Psoas muscle (tissue), 8 donors: ENCODE results near the gene GALNT16. TPM values are rescaled to one million over a fixed set of nuclear protein-coding genes. Genes with fewer than 3 reads are reported as not detected.

Experiments used
- ATAC-seq, 4 donors: fragments of 200-7000 bp; cut with Tn5 transposase; one replicate each; pipeline ENCODE4 v1.9.1; 2020; ENCODE audit warnings: moderate library complexity in 3 of 4, mild to moderate bottlenecking in 2 of 4
- DNase-seq, 2 donors: peaks; one replicate each; pipeline ENCODE4 v3.0.0-alpha.2; 2020
- H3K27ac ChIP-seq: fragments of 200-600 bp; one replicate; pipeline ENCODE4 v1.8.0; 2022
- H3K27me3 ChIP-seq, 3 donors: fragments of 200-600 bp in 1 of 3; one replicate each; pipeline versions ENCODE4 v1.6.1 to v1.8.0; 2013 to 2022; ENCODE audit warnings: low read length in 2 of 3, mild to moderate bottlenecking in 2 of 3, moderate library complexity in 1 of 3; ENCODE audit not compliant: insufficient read depth in 3 of 3
- H3K36me3 ChIP-seq, 2 donors: fragments of 200-600 bp in 1 of 2; one replicate each; pipeline versions ENCODE4 v1.6.1 to v1.8.0; 2013 to 2022; ENCODE audit warnings: low read depth in 1 of 2, mild to moderate bottlenecking in 1 of 2, moderate library complexity in 1 of 2; ENCODE audit not compliant: insufficient read depth in 1 of 2
- H3K4me1 ChIP-seq: fragments of 200-600 bp; one replicate; pipeline ENCODE4 v1.8.0; 2022
- H3K4me3 ChIP-seq: fragments of 200-600 bp; one replicate; pipeline ENCODE4 v1.8.0; 2022; ENCODE audit warnings: mild to moderate bottlenecking
- H3K9me3 ChIP-seq: fragments of 200-600 bp; one replicate; pipeline ENCODE4 v1.8.0; 2022
- WGBS, 3 donors: extraction: QIAGEN DNeasy Blood & Tissue Kit; methylation state at CpG; one replicate each; pipeline versions ENCODE4 v1.1.6 to v1.1.7; 2013; 5-methylcytosine and 5-hydroxymethylcytosine counted together
- intact Hi-C, 2 donors: fragments of 100-400 bp; cut with DNase I; formaldehyde crosslinking; loops; one replicate each; pipeline versions ENCODE4 v1.11.0 to v1.14.2; 2022
- polyA plus RNA-seq, 3 donors: library from polyadenylated mRNA; stranded (reverse); fragments of 200-250 nt; gene quantifications; one replicate each; pipeline ENCODE4 v1.2.3, GENCODE V29; 2013
- total RNA-seq, 4 donors: library from RNA; stranded (reverse); fragmentation: NEBNext Ultra II Directional in 2 of 4; extraction: Animal tissue kit (Norgen Biotek cat#: 25700) in 2 of 4; gene quantifications; one replicate each; pipeline versions ENCODE4 v1.2.1 to v1.2.4, GENCODE V29; 2021 to 2023
- TF ChIP-seq, protein P1 (sequence below): fragments of 200-600 bp; IDR thresholded peaks from one replicate; pipeline ENCODE4 v1.8.0; 2022; ENCODE audit warnings: antibody characterized with exemption
- donor health status: healthy with polysubstance abuse.
- donor health status: DM: no; HTN: no; CAD: no; lungs with moderate emphysema.
- donor health status: Bipolar disorder and iron deficiency.
- donor health status: healthy.
- donor health status: DM: yes; HTN: yes; CAD: no.
- donor health status: DM: no; HTN: no; CAD: no.
- donor health status: DM: no; HTN: no; CAD: no.
- donor health status: DM: yes; HTN: yes; CAD: no.

Gene GALNT16
- total and polyA plus RNA-seq, 7 donors = 0.83 to 2.6 (median 1.7) TPM

- 73 to 75% (median 74%) methylated on average over 9 of the region's 9 CpGs for WGBS, 3 donors
- no peak overlapping the region for H3K27ac ChIP-seq
Measured at GRCh38 chr14:69284170-69284569, 24.2 kb downstream of the GALNT16 start.

GRCh38 chr14:69285661-69286255, 25.8 kb downstream of the GALNT16 start:
- ATAC-seq (no peak), DNase-seq (no peak)
- 82 to 94% (median 89%) methylated on average over 7 of the region's 7 CpGs for WGBS, 3 donors
- TF ChIP-seq, protein P1, sequence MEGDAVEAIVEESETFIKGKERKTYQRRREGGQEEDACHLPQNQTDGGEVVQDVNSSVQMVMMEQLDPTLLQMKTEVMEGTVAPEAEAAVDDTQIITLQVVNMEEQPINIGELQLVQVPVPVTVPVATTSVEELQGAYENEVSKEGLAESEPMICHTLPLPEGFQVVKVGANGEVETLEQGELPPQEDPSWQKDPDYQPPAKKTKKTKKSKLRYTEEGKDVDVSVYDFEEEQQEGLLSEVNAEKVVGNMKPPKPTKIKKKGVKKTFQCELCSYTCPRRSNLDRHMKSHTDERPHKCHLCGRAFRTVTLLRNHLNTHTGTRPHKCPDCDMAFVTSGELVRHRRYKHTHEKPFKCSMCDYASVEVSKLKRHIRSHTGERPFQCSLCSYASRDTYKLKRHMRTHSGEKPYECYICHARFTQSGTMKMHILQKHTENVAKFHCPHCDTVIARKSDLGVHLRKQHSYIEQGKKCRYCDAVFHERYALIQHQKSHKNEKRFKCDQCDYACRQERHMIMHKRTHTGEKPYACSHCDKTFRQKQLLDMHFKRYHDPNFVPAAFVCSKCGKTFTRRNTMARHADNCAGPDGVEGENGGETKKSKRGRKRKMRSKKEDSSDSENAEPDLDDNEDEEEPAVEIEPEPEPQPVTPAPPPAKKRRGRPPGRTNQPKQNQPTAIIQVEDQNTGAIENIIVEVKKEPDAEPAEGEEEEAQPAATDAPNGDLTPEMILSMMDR = no peak
- H3K9me3 ChIP-seq = no peaks in the 10 kb centered on the region
- no peaks in the 10 kb centered on the region for H3K27me3 ChIP-seq
- no peak overlapping the region for H3K27ac ChIP-seq
- intact Hi-C loops = no loop called here
- no peak overlapping the region for H3K4me3 ChIP-seq
- H3K36me3 ChIP-seq = no peaks in the 10 kb centered on the region
- H3K4me1 ChIP-seq = no peaks in the 10 kb centered on the region

More at GRCh38 chr14:69284170-69284569, 24.2 kb downstream of the GALNT16 start:
- no peak overlapping the region for H3K4me3 ChIP-seq
- H3K36me3 ChIP-seq = no peaks in the 10 kb centered on the region
- ATAC-seq (no peak), DNase-seq (no peak)
- intact Hi-C loops = no loop called here
- H3K9me3 ChIP-seq = no peaks in the 10 kb centered on the region
- TF ChIP-seq, protein P1 = no peak
- no peaks in the 10 kb centered on the region for H3K27me3 ChIP-seq
- H3K4me1 ChIP-seq = no peaks in the 10 kb centered on the region

- Histone ChIP-seq H3K4me3 (no peak overlapping the region), H3K27me3 (no peaks in the 10 kb centered on the region), H3K9me3 (no peaks in the 10 kb centered on the region), H3K4me1 (no peaks in the 10 kb centered on the region), H3K27ac (peak overlapping the region; percentile 31), H3K36me3 (no peaks in the 10 kb centered on the region)
- intact Hi-C loops = no loop called here
- ATAC-seq (peak in 1 of 4 donors; percentile 12), DNase-seq (no peak)
- TF ChIP-seq, protein P1 = no peak
- 70 to 73% (median 70%) methylated on average over 9 of the region's 9 CpGs for WGBS, 3 donors
Measured at GRCh38 chr14:69287098-69288010, 27.4 kb downstream of the GALNT16 start.

DNA sequence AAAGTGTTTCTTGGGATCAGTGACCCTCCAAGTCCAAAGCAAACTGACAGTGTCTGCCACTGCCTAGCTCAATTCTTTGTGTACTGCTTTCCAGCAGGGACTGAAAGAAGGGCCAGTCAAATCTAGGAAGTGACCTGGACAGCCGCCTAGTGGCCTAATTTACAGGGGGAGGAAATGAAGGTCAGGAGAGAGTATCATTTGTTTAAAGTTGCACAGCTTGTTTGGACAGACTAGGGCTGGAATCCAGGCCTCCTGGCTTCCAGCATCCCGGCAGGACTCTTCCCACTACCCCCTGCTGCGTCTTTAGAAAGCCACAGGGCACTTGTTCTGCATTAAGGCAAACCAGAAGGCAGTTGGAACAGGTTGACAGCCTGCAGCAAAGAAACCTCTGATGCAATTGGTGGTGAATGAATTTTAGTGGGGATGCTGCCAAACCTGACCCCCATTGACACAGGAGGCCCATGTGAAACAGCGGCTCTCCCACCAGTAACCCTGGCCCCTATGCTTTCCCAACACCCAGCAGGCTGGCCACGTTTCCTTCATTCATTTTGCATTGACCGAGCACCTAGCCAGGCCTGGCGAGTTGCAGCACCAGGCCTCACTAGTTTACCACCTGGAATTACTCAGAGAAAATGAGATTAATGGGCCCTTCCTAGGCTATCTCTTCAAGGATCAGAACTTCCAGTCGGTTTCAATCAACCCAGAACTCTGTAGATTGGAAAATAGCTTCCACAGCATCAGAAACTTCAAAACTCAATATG, 28.2 kb downstream of the GALNT16 start:
- WGBS, 3 donors = 61 to 73% (median 70%) methylated on average over 8 of the region's 8 CpGs
- ATAC-seq = peak in 3 of 4 donors; percentile 32 to 52 (median 40)
- Histone ChIP-seq H3K36me3 (no peaks in the 10 kb centered on the region), H3K4me1 (no peaks in the 10 kb centered on the region), H3K4me3 (no peak overlapping the region), H3K9me3 (no peaks in the 10 kb centered on the region), H3K27me3 (no peaks in the 10 kb centered on the region), H3K27ac (peak overlapping the region; percentile 31)
- TF ChIP-seq, protein P1 = no peak
- peak; percentile 59 to 62 for DNase-seq
- intact Hi-C loops = no loop called here
